Colonic mucosa (tissue), 4 donors: Measurements from ENCODE around the gene RABGAP1L. TPM values are rescaled to one million over a fixed set of nuclear protein-coding genes. Genes with fewer than 3 reads are reported as not detected.

Source experiments
- DNase-seq: peaks from one replicate; pipeline ENCODE4 v3.0.0-alpha.2; 2020
- H3K27ac ChIP-seq: fragments of 200-600 bp; one replicate; pipeline ENCODE4 v1.8.0; 2021
- H3K27me3 ChIP-seq: fragments of 200-600 bp; one replicate; pipeline ENCODE4 v1.8.0; 2021
- H3K36me3 ChIP-seq: fragments of 200-600 bp; one replicate; pipeline ENCODE4 v1.8.0; 2021
- H3K4me1 ChIP-seq: fragments of 200-600 bp; one replicate; pipeline ENCODE4 v1.8.0; 2021; ENCODE audit warnings: mild to moderate bottlenecking
- H3K4me3 ChIP-seq: fragments of 200-600 bp; one replicate; pipeline ENCODE4 v1.8.0; 2021
- H3K9ac ChIP-seq, 2 donors: one replicate each; pipeline ENCODE4 v1.7.0; 2013; ENCODE audit warnings: control low read depth in 2 of 2, low read depth in 2 of 2, low read length in 2 of 2
- H3K9me3 ChIP-seq: fragments of 200-600 bp; one replicate; pipeline ENCODE4 v1.8.0; 2021
- CTCF ChIP-seq: fragments of 200-600 bp; IDR thresholded peaks from one replicate; pipeline ENCODE4 v1.8.0; 2022; ENCODE audit warnings: antibody characterized with exemption, mild to moderate bottlenecking
- intact Hi-C: fragments of 100-400 bp; cut with DNase I; formaldehyde crosslinking; loops from one replicate; pipeline ENCODE4 v1.14.1; 2022
- total RNA-seq, 2 donors: library from RNA; stranded (reverse); fragmentation: NEBNext Ultra II Directional in 1 of 2; extraction: Animal tissue kit (Norgen Biotek cat#: 25700) in 1 of 2; gene quantifications; one replicate each; pipeline ENCODE4 v1.2.1, GENCODE V29; 2021
- donor health status: healthy.
- donor health status: DM: no; HTN: no; CAD: no.
- donor health status: DM: no; HTN: no; CAD: no.

Gene RABGAP1L
- total RNA-seq, 2 donors from 2014 or later, result 50.3 to 87.0 TPM

DNA sequence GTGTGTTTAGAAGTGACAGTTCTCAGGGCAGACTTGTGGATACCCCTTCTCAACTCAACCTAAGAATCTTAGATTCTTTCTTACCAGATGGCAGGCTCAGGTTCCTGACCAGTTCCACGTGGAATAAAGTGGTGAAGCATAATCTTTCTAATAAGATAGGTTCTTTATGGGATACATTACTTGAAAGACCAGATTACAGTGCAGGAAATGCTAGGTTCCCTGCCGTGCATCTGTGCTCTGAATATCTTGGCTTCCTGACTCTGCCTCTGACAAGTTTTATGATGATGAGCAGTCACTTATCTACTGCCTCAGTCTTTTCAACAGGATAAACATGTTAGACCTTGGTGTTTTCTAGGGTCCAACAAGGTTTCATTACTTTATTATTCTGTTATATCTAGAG is 632.5 kb downstream of the RABGAP1L start:
- no peaks in the 10 kb centered on the region for H3K4me1 ChIP-seq
- H3K27me3 ChIP-seq, result no peaks in the 10 kb centered on the region
- no peak for DNase-seq
- intact Hi-C loops, result no loop called here
- no peak overlapping the region for H3K4me3 ChIP-seq
- H3K9me3 ChIP-seq, result no peaks in the 10 kb centered on the region
- TF ChIP-seq CTCF, result no peak
- no peak overlapping the region for H3K9ac ChIP-seq
- H3K27ac ChIP-seq, result no peak overlapping the region
- H3K36me3 ChIP-seq, result no peaks in the 10 kb centered on the region

DNA sequence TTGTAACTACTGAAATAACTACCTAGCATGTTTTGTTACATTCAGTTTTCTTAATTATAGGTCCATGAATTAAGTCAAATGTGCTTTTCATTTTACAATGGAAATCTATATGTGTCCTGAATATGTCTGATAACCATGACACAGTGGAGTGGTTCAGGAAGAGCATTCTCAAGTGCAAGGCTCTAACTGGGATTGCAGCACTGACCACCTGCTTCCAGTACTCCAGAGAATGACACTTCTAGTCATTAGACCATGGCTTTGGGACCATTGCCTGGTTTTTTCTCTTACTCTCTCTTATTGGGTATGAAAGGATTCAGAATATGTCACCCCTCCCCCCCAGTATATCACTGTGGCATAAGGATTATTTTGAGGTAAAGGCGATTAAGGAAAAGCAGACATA is 635.5 kb downstream of the RABGAP1L start:
- H3K27ac ChIP-seq, result no peak overlapping the region
- TF ChIP-seq CTCF, result no peak
- DNase-seq, result no peak

GRCh38 chr1:174795806-174796205 is 636.5 kb downstream of the RABGAP1L start:
- Histone ChIP-seq H3K9ac (no peak overlapping the region), H3K4me1 (no peaks in the 10 kb centered on the region), H3K27ac (no peak overlapping the region), H3K4me3 (no peak overlapping the region), H3K36me3 (no peaks in the 10 kb centered on the region), H3K9me3 (no peaks in the 10 kb centered on the region), H3K27me3 (no peaks in the 10 kb centered on the region)
- intact Hi-C loops, result no loop called here
- no peak for TF ChIP-seq CTCF
- no peak for DNase-seq

More for the DNA sequence above, 635.5 kb downstream of the RABGAP1L start:
- H3K4me3 ChIP-seq, result no peak overlapping the region
- no peak overlapping the region for H3K9ac ChIP-seq
- no peaks in the 10 kb centered on the region for H3K27me3 ChIP-seq
- H3K4me1 ChIP-seq, result no peaks in the 10 kb centered on the region
- H3K36me3 ChIP-seq, result no peaks in the 10 kb centered on the region
- intact Hi-C loops, result no loop called here
- no peaks in the 10 kb centered on the region for H3K9me3 ChIP-seq

- DNase-seq, result no peak
- TF ChIP-seq CTCF, result no peak
- intact Hi-C loops, result no loop called here
- H3K4me1 ChIP-seq, result no peaks in the 10 kb centered on the region
- no peaks in the 10 kb centered on the region for H3K27me3 ChIP-seq
- H3K36me3 ChIP-seq, result no peaks in the 10 kb centered on the region
- H3K27ac ChIP-seq, result no peak overlapping the region
- no peaks in the 10 kb centered on the region for H3K9me3 ChIP-seq
- H3K4me3 ChIP-seq, result no peak overlapping the region
- H3K9ac ChIP-seq, result no peak overlapping the region
Observed at GRCh38 chr1:174797398-174797797, 638.1 kb downstream of the RABGAP1L start.

GRCh38 chr1:174799136-174799479 is 639.8 kb downstream of the RABGAP1L start:
- H3K9me3 ChIP-seq, result no peaks in the 10 kb centered on the region
- no peaks in the 10 kb centered on the region for H3K27me3 ChIP-seq
- no peak for DNase-seq
- intact Hi-C loops, result no loop called here
- H3K4me1 ChIP-seq, result no peaks in the 10 kb centered on the region
- H3K36me3 ChIP-seq, result no peaks in the 10 kb centered on the region
- H3K4me3 ChIP-seq, result peak overlapping the region; percentile 37
- peak overlapping the region; percentile 42 for H3K27ac ChIP-seq
- no peak for TF ChIP-seq CTCF
- peak overlapping the region in 1 of 2 donors; percentile 9 for H3K9ac ChIP-seq
